GM19023 (cell line): ENCODE measurements around the gene CACNA1I.

ENCODE experiments used
- ATAC-seq: cut with Tn5 transposase; IDR thresholded peaks from one replicate; pipeline ENCODE4 v1.9.1; 2021; ENCODE audit warnings: mild to moderate bottlenecking, moderate library complexity; ENCODE audit not compliant: unreplicated experiment

Gene CACNA1I

GRCh38 chr22:39621826-39622225 lies 51.3 kb downstream of the CACNA1I start:
- no peak for ATAC-seq

- no peak for ATAC-seq
Measured at GRCh38 chr22:39622881-39623367, 52.4 kb downstream of the CACNA1I start.

- no peak for ATAC-seq
Measured at GRCh38 chr22:39623603-39624500, 53.3 kb downstream of the CACNA1I start.

- no peak for ATAC-seq
Measured at GRCh38 chr22:39624501-39624821, 53.9 kb downstream of the CACNA1I start.

GRCh38 chr22:39625569-39626537 lies 55.3 kb downstream of the CACNA1I start:
- no peak for ATAC-seq

- ATAC-seq, result no peak
Measured at GRCh38 chr22:39627208-39627607, 56.7 kb downstream of the CACNA1I start.

- ATAC-seq, result no peak
Measured at GRCh38 chr22:39627865-39628562, 57.5 kb downstream of the CACNA1I start.

GRCh38 chr22:39628563-39629080 lies 58.1 kb downstream of the CACNA1I start:
- no peak for ATAC-seq

GRCh38 chr22:39629851-39630250 lies 59.3 kb downstream of the CACNA1I start:
- no peak for ATAC-seq

- no peak for ATAC-seq
Measured at GRCh38 chr22:39630721-39631120, 60.2 kb downstream of the CACNA1I start.

- ATAC-seq, result no peak
Measured at GRCh38 chr22:39631381-39632286, 61.1 kb downstream of the CACNA1I start.

- no peak for ATAC-seq
Measured at GRCh38 chr22:39634530-39635405, 64.2 kb downstream of the CACNA1I start.

- no peak for ATAC-seq
Measured at GRCh38 chr22:39635719-39636118, 65.2 kb downstream of the CACNA1I start.

- no peak for ATAC-seq
Measured at GRCh38 chr22:39638958-39639357, 68.4 kb downstream of the CACNA1I start.

- no peak for ATAC-seq
Measured at GRCh38 chr22:39641660-39642310, 71.2 kb downstream of the CACNA1I start.

- ATAC-seq, result no peak
Measured at GRCh38 chr22:39643311-39644083, 72.9 kb downstream of the CACNA1I start.

GRCh38 chr22:39645532-39645931 lies 75.0 kb downstream of the CACNA1I start:
- no peak for ATAC-seq
